WTC11 (cell line): ENCODE measurements around the gene STARD9. TPM values are rescaled to one million over a fixed set of nuclear protein-coding genes. Genes with fewer than 3 reads are reported as not detected.
A peak's percentile ranks its signal among the peaks of the same experiment; 100 is the strongest.
"Not testable (repeated sequence)": the region's sequence is repeated elsewhere in the genome, so short reads cannot be mapped to it uniquely, and the experiment has no call there.

ENCODE experiments used
- ATAC-seq: fragments of 200-7000 bp; cut with Tn5 transposase; 2 replicates; pipeline ENCODE4 v1.10.0; 2021; ENCODE audit warnings: mild to moderate bottlenecking, moderate library complexity
- CTCF ChIA-PET: fragments of 300-600 bp; sonication (Branson Sonifier 250); formaldehyde crosslinking; loops from one replicate; lab custom pipeline; 2021; ENCODE audit warnings: antibody characterized with exemption; lab: Charles Lee
- POLR2A ChIA-PET: fragments of 350-600 bp; sonication (Branson Sonifier 250); formaldehyde crosslinking; loops from one replicate; lab custom pipeline; 2021; ENCODE audit warnings: antibody characterized with exemption; lab: Charles Lee
- DNase-seq: peaks from one replicate; pipeline ENCODE4 v3.0.0; 2021; ENCODE audit warnings: low spot score
- H3K27ac Mint-ChIP-seq: 2 replicates; pipeline ENCODE4 v1.8.0; 2021; ENCODE audit warnings: mixed read lengths
- H3K27me3 Mint-ChIP-seq: 2 replicates; pipeline ENCODE4 v1.8.0; 2021; ENCODE audit warnings: low read depth, mild to moderate bottlenecking, moderate library complexity, mixed read lengths
- H3K36me3 Mint-ChIP-seq: 2 replicates; pipeline ENCODE4 v1.8.0; 2021; ENCODE audit warnings: mixed read lengths
- H3K4me1 Mint-ChIP-seq: 2 replicates; pipeline ENCODE4 v1.8.0; 2022; ENCODE audit warnings: mixed read lengths
- H3K4me3 Mint-ChIP-seq: 2 replicates; pipeline ENCODE4 v1.8.0; 2021; ENCODE audit warnings: mild to moderate bottlenecking, moderate library complexity, mixed read lengths
- H3K9me3 Mint-ChIP-seq: 2 replicates; pipeline ENCODE4 v1.8.0; 2021; ENCODE audit warnings: mixed read lengths
- total RNA-seq: library from RNA; stranded (reverse); gene quantifications from 3 replicates; pipeline ENCODE4 v1.2.3, GENCODE V29; 2021

The STARD9 gene
- total RNA-seq, 1 experiment from 2014 or later, result 5.7 TPM

DNA sequence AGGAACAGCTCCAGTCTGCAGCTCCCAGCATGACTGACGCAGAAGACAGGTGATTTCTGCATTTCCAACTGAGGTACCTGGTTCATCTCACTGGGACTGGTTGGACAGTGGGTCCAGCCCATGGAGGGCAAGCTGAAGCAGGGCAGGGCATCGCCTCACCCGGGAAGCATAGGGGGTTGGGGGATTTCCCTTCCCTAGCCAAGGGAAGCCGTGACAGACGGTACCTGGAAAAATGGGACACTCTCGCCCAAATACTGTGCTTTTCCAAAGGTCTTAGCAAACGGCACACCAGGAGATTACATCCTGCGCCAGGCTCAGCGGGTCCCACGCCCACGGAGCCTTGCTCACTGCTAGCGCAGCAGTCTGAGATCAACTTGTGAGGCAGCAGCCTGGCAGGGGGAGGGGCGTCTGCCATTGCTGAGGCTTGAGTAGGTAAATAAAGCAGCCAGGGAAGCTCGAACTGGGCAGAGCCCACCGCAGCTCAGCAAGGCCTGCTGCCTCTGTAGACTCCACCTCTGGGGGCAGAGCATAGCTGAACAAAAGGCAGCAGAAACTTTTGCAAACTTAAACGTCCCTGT is 188.8 kb downstream of the STARD9 start:
- peaks cover 14% of the 10 kb centered on the region for H3K4me1 Mint-ChIP-seq
- CTCF ChIA-PET, H3K27me3 Mint-ChIP-seq, H3K27ac Mint-ChIP-seq, ATAC-seq, POLR2A ChIA-PET, H3K4me3 Mint-ChIP-seq: not testable (repeated sequence)
- H3K36me3 Mint-ChIP-seq, result peaks cover 40% of the 10 kb centered on the region
- DNase-seq, result peak; percentile 42
- peaks cover 43% of the 10 kb centered on the region for H3K9me3 Mint-ChIP-seq

DNA sequence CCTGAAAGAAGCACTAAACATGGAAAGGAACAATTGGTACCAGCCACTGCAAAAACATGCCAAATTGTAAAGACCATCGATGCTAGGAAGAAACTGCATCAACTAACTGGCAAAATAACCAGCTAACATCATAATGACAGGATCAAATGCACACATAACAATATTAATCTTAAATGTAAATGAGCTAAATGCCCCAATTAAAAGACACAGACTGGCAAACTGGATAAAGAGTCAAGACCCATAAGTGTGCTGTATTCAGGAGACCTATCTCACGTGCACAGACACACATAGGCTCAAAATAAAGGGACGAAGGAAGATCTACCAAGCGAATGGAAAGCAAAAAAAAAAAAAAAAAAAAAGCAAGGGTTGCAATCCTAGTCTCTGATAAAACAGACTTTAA is 190.7 kb downstream of the STARD9 start:
- POLR2A ChIA-PET, H3K27me3 Mint-ChIP-seq, ATAC-seq, DNase-seq, H3K4me3 Mint-ChIP-seq, H3K27ac Mint-ChIP-seq: not testable (repeated sequence)
- Mint-ChIP-seq H3K9me3 (peaks cover 37% of the 10 kb centered on the region), H3K4me1 (peaks cover 10% of the 10 kb centered on the region), H3K36me3 (peaks cover 31% of the 10 kb centered on the region)
- CTCF ChIA-PET, result interaction anchor here (0.7 kb wide), 1 partner anchor 1262 kb away, joined by 3 read pairs; no protein-coding TSS in a partner anchor

Other genes with a start within 250 kb of the STARD9 start
- gene CAPN3, start 216.1 kb upstream of the STARD9 start, total RNA-seq, result 0.70 to 1.4 TPM (median 1.3 TPM) in 3 replicates
- gene ZNF106, start 84.5 kb upstream of the STARD9 start, total RNA-seq, result 54.5 to 59.4 TPM (median 58.2 TPM) in 3 replicates
- 58.2 to 68.3 TPM (median 63.7 TPM) in 3 replicates for gene SNAP23, start 80.0 kb upstream of the STARD9 start, total RNA-seq
- gene LRRC57, start 26.8 kb upstream of the STARD9 start, total RNA-seq, result 11.5 to 14.3 TPM (median 13.3 TPM) in 3 replicates
- 17.9 to 23.2 TPM (median 20.0 TPM) in 3 replicates for gene HAUS2, start 26.8 kb upstream of the STARD9 start, total RNA-seq
- 16.4 to 24.2 TPM (median 23.0 TPM) in 3 replicates for gene CDAN1, start 161.5 kb downstream of the STARD9 start, total RNA-seq